Activated naive CD8-positive, alpha-beta T cell treated with anti-CD3 and anti-CD28 coated beads, Interleukin-2, amount 50 U/mL, for 16 hours (primary cell): ENCODE measurements around the gene UBL3.

Experiments used
- DNase-seq: peaks from one replicate; pipeline ENCODE4 v3.0.0-alpha.2; 2020; ENCODE audit warnings: low read depth, low spot score

The UBL3 gene

DNA sequence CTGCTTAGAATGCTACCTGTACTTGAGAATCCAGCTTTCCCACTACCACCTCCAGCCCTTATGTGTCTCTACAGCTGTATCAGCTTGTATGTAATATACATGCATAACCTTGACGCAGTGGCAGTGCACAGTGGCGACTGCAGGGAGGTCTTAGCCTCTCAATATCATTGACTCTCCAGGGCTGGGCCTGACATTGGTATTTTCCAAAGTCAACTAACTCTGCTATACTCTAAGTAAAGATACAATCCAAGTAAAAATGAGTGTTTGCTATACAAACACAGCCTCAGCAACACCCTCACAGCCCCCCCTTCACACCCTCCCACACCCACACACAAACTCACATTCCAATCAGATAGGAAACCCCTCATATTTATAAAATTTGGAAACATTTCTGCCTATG, 6.7 kb upstream of the UBL3 start:
- DNase-seq: no peak

GRCh38 chr13:29856426-29856825, 6.0 kb upstream of the UBL3 start:
- no peak for DNase-seq

GRCh38 chr13:29855784-29856183, 5.4 kb upstream of the UBL3 start:
- no peak for DNase-seq

GRCh38 chr13:29855009-29855408, 4.6 kb upstream of the UBL3 start:
- DNase-seq: no peak

- no peak for DNase-seq
Observed at GRCh38 chr13:29853131-29853530, 2.7 kb upstream of the UBL3 start.

GRCh38 chr13:29852472-29853054, 2.1 kb upstream of the UBL3 start:
- no peak for DNase-seq

DNA sequence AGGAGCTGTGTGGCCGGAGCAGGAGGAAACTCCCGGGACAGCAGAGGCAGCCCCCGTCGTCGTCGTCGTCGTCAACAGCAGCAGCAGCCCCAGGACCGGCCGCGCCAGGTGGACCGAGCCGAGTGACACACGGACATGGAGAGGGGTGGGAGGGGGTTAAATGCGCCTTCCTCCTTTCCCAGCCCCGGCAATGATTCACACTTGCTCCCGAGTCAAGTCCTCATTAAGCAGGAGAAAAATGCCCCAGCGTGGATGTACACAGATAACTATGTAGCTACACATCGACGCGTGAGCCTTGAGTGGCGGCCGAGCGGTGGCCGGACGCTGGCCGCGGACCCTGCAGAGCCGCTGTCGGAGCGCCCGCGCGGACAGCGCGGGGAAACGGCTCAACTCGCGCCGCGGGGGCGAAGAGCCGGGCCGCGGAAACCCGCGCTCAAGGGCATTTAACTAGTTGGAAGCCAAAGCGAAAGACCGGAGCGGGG, 645 bp downstream of the UBL3 start:
- no peak for DNase-seq

DNA sequence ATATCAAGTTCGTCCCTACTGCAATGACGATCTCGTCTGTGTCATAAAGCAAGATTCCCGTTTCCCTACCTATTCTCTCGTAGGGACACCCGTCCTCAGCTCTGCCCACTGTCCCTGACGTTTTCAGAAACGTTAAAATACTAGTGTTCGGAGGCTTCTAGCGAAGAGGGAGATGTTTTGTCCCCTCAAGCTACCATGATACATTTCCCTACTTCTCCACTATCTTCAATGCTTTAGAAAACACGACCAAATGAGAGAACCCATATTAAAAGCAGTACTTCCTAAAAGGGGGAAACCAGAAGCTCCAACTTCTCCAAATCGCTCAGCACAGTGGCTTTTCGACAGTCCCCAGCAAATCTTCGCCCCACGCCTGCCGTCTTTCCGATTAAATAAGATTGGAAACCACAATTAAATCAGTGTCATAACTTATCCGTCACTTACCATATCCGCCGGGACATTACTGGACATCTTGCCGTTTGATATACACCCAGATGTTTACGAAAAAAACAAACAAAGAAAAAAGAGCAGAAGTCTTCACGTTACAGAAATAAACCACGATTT, 1.3 kb downstream of the UBL3 start:
- no peak for DNase-seq

DNA sequence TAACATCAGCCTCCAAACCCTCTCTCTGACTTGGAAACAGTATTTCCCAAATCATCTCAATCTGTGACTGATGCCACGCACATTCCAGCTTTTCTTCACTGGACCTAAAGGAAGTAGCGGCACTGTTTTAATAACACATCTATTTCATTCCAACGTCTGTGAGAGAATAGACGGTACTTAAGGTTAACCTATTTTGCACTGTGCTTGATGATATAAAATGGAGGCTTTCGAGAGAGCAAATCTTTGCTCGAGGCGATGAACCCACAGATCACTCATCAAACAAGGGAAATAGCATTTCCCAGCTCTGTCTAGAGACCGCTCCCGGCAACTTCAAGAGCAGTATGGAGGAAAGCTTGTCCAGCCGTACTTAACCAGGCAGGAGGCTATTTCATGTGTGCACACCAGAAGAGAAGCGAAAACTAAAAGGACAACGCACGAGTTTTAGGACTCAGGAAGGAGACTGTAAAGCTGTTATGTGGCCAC, 2.9 kb downstream of the UBL3 start:
- no peak for DNase-seq

GRCh38 chr13:29846475-29847256, 3.8 kb downstream of the UBL3 start:
- DNase-seq: no peak

DNA sequence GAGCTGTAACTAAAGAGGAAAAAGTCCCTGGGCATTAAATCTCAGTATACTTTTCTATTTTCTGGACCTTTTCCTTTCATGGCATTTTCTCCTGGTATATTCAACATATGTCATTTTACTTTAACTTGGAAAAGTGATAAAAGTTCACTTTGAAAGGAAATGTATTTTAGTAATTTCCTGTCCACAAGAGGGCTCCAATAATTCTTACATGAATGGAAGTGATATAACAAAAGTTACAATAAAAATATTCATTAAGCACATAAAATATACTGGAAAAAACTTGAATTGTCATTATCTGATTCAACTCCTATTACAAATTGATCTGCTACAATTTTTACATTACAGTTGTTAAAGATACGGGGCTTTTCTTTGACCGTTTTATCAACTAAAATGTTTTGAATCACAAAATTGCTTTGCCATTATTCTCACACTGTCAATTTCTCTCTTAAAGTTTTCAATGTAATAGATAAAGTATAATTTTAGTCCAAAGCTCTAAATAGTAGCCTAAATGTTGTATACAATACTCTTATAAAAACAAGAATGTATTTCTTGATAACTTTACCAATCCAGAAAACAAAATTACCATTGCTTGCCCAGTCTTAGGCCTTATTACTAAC, 4.9 kb downstream of the UBL3 start:
- DNase-seq: no peak

DNA sequence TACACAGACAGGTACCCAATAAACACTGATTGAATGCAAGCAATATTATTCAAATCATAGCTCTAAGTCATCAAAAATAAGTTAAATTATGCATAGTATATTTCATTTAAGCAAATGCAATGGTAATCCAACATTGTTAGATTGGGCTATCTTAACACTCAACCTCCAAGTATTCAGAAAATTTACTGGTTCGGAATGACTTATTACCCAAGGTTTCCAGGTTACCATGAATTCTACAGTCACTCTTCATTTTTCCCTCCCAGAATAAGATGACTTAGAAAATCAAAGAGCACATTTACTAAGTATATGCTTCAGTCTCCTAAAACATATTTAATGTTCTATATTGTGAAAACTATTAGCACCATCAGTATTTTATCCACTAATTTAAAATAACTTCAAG, 6.0 kb downstream of the UBL3 start:
- no peak for DNase-seq

- DNase-seq: no peak
Observed at GRCh38 chr13:29840585-29840984, 9.8 kb downstream of the UBL3 start.

GRCh38 chr13:29835280-29836061, 14.9 kb downstream of the UBL3 start:
- DNase-seq: no peak

GRCh38 chr13:29832761-29833298, 17.6 kb downstream of the UBL3 start:
- no peak for DNase-seq

- DNase-seq: no peak
Observed at GRCh38 chr13:29830000-29830399, 20.4 kb downstream of the UBL3 start.

- no peak for DNase-seq
Observed at GRCh38 chr13:29819143-29819542, 31.3 kb downstream of the UBL3 start.

DNA sequence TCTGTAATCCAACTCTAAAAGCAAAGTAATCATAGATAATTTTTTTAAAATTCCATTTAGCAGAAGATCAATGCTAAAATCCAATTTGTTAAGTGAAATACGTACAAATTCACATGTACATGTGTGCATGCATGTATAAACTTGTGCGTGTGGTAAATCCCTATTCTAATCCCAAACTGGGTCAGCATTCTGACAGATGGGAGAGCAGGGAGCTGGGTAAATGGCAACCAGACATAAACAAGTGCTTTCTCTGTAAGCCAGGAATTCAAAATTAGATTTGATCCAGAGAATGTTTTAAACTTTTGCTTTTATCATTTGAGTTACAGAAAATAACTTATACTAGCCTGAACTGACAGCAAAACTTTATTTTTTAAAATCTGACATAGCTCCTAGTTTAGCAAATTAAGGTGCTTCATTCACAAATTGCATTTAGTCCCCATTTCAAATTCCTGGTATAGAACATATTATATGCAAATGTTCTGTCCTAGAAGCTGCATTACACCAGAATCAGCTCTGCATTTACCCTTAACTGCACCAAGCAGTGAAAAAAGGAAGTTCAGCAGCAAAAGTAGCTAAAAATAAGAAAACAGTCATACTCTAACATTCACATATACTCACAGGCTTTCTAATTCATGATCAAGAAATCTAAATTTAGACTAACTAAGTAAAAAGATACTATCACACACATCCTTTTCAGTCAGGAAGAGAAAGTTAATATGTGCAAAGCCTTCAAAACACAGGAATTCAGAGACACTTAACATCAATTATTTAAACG, 32.6 kb downstream of the UBL3 start:
- no peak for DNase-seq

DNA sequence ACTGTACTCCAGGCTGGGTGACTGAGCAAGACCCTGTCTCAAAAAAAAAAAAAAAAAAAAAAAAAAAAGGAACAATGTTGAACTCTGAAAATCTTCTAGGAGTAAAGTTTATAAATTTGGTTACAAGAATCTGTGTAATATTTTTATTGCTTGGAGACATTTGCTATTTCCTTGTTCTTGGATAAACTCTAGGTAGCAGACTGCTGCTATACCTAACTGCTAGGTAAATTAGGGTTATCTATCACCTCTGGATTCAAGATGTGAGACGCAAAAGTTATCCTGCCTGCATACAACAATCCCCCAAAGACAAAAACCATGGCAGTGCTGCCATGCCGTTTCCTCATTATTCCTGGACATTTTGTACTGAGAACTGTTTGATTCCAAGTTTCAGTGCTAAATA, 33.7 kb downstream of the UBL3 start:
- no peak for DNase-seq

DNA sequence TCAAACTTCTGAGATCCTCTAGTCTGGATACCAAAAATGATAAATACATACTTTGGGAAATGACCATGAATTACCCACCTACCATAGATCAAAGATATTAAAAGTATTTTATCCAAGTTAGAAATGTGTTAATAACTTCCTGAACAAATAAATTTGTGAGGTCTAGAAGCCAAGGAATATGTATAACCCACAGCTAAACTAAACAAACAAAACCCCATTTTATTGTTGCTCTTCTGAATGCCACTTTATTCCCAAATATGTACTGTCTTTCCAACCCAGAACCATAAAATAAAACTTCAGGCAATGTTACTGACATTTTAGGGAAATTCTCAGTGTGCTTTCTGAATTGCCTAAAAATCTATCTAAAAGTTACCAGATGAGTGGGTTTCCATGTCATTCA, 35.1 kb downstream of the UBL3 start:
- no peak for DNase-seq

GRCh38 chr13:29810898-29811297, 39.5 kb downstream of the UBL3 start:
- no peak for DNase-seq
